Psoas muscle (tissue), 8 donors: Measurements from ENCODE around the gene RASSF4. TPM values are rescaled to one million over a fixed set of nuclear protein-coding genes. Genes with fewer than 3 reads are reported as not detected.
A peak's percentile ranks its signal among the peaks of the same experiment; 100 is the strongest.

Experiments
- ATAC-seq, 4 donors: fragments of 200-7000 bp; cut with Tn5 transposase; one replicate each; pipeline ENCODE4 v1.9.1; 2020; ENCODE audit warnings: moderate library complexity in 3 of 4, mild to moderate bottlenecking in 2 of 4
- DNase-seq, 2 donors: peaks; one replicate each; pipeline ENCODE4 v3.0.0-alpha.2; 2020
- H3K27ac ChIP-seq: fragments of 200-600 bp; one replicate; pipeline ENCODE4 v1.8.0; 2022
- H3K27me3 ChIP-seq, 3 donors: fragments of 200-600 bp in 1 of 3; one replicate each; pipeline versions ENCODE4 v1.6.1 to v1.8.0; 2013 to 2022; ENCODE audit warnings: low read length in 2 of 3, mild to moderate bottlenecking in 2 of 3, moderate library complexity in 1 of 3; ENCODE audit not compliant: insufficient read depth in 3 of 3
- H3K36me3 ChIP-seq, 2 donors: fragments of 200-600 bp in 1 of 2; one replicate each; pipeline versions ENCODE4 v1.6.1 to v1.8.0; 2013 to 2022; ENCODE audit warnings: low read depth in 1 of 2, mild to moderate bottlenecking in 1 of 2, moderate library complexity in 1 of 2; ENCODE audit not compliant: insufficient read depth in 1 of 2
- H3K4me1 ChIP-seq: fragments of 200-600 bp; one replicate; pipeline ENCODE4 v1.8.0; 2022
- H3K4me3 ChIP-seq: fragments of 200-600 bp; one replicate; pipeline ENCODE4 v1.8.0; 2022; ENCODE audit warnings: mild to moderate bottlenecking
- H3K9me3 ChIP-seq: fragments of 200-600 bp; one replicate; pipeline ENCODE4 v1.8.0; 2022
- CTCF ChIP-seq: fragments of 200-600 bp; IDR thresholded peaks from one replicate; pipeline ENCODE4 v1.8.0; 2022; ENCODE audit warnings: antibody characterized with exemption
- WGBS, 3 donors: extraction: QIAGEN DNeasy Blood & Tissue Kit; methylation state at CpG; one replicate each; pipeline versions ENCODE4 v1.1.6 to v1.1.7; 2013; 5-methylcytosine and 5-hydroxymethylcytosine counted together
- intact Hi-C, 2 donors: fragments of 100-400 bp; cut with DNase I; formaldehyde crosslinking; loops; one replicate each; pipeline versions ENCODE4 v1.11.0 to v1.14.2; 2022
- polyA plus RNA-seq, 3 donors: library from polyadenylated mRNA; stranded (reverse); fragments of 200-250 nt; gene quantifications; one replicate each; pipeline ENCODE4 v1.2.3, GENCODE V29; 2013
- total RNA-seq, 4 donors: library from RNA; stranded (reverse); fragmentation: NEBNext Ultra II Directional in 2 of 4; extraction: Animal tissue kit (Norgen Biotek cat#: 25700) in 2 of 4; gene quantifications; one replicate each; pipeline versions ENCODE4 v1.2.1 to v1.2.4, GENCODE V29; 2021 to 2023
- donor health status: healthy with polysubstance abuse.
- donor health status: DM: no; HTN: no; CAD: no; lungs with moderate emphysema.
- donor health status: Bipolar disorder and iron deficiency.
- donor health status: healthy.
- donor health status: DM: yes; HTN: yes; CAD: no.
- donor health status: DM: no; HTN: no; CAD: no.
- donor health status: DM: no; HTN: no; CAD: no.
- donor health status: DM: yes; HTN: yes; CAD: no.

Gene RASSF4
- total and polyA plus RNA-seq, 7 donors: 11.1 to 44.0 (median 18.9) TPM

- DNase-seq: no peak
- no peaks in the 10 kb centered on the region for H3K36me3 ChIP-seq
- H3K27me3 ChIP-seq: no peaks in the 10 kb centered on the region
- WGBS, 3 donors: 80 to 98% (median 91%) methylated on average over 4 of the region's 4 CpGs
- no peak for TF ChIP-seq CTCF
- intact Hi-C loops: no loop called here
- H3K4me1 ChIP-seq: peaks cover 17% of the 10 kb centered on the region
- H3K4me3 ChIP-seq: no peak overlapping the region
- H3K27ac ChIP-seq: no peak overlapping the region
- no peaks in the 10 kb centered on the region for H3K9me3 ChIP-seq
- no peak for ATAC-seq
These were observed 28.5 kb upstream of the RASSF4 start for GRCh38 chr10:44930904-44931620.

GRCh38 chr10:44931621-44932516, 27.7 kb upstream of the RASSF4 start:
- Histone ChIP-seq H3K4me3 (no peak overlapping the region), H3K27ac (no peak overlapping the region), H3K9me3 (no peaks in the 10 kb centered on the region), H3K4me1 (peaks cover 18% of the 10 kb centered on the region), H3K36me3 (no peaks in the 10 kb centered on the region), H3K27me3 (no peaks in the 10 kb centered on the region)
- TF ChIP-seq CTCF: no peak
- WGBS, 3 donors: 84 to 90% (median 85%) methylated on average over 10 of the region's 10 CpGs
- DNase-seq (no peak), ATAC-seq (no peak)
- intact Hi-C loops: loop anchor here (1.0 to 2.0 kb wide), 2 partner anchors 43 kb away; no protein-coding TSS in a partner anchor

- intact Hi-C loops: loop anchor here (1.0 to 2.0 kb wide), 2 partner anchors 42 to 43 kb away; no protein-coding TSS in a partner anchor
- no peaks in the 10 kb centered on the region for H3K9me3 ChIP-seq
- H3K4me1 ChIP-seq: peaks cover 18% of the 10 kb centered on the region
- 35 to 40% (median 37%) methylated on average over 10 of the region's 10 CpGs for WGBS, 3 donors
- peak; percentile 94 for TF ChIP-seq CTCF
- H3K27ac ChIP-seq: no peak overlapping the region
- H3K27me3 ChIP-seq: no peaks in the 10 kb centered on the region
- H3K4me3 ChIP-seq: no peak overlapping the region
- no peaks in the 10 kb centered on the region for H3K36me3 ChIP-seq
- ATAC-seq (peak; percentile 94 to 97 (median 96)), DNase-seq (peak; percentile 93 to 96)
These were observed 26.8 kb upstream of the RASSF4 start for GRCh38 chr10:44932517-44933450.

GRCh38 chr10:44933451-44934321, 25.9 kb upstream of the RASSF4 start:
- no peak for ATAC-seq
- no peak for TF ChIP-seq CTCF
- peaks cover 18% of the 10 kb centered on the region for H3K4me1 ChIP-seq
- H3K4me3 ChIP-seq: no peak overlapping the region
- H3K27me3 ChIP-seq: no peaks in the 10 kb centered on the region
- WGBS, 3 donors: 74 to 84% (median 82%) methylated on average over 9 of the region's 9 CpGs
- no peak overlapping the region for H3K27ac ChIP-seq
- intact Hi-C loops: loop anchor here in 1 of 2 donors (2.0 kb wide), 1 partner anchor 41 kb away; no protein-coding TSS in a partner anchor
- no peaks in the 10 kb centered on the region for H3K36me3 ChIP-seq
- H3K9me3 ChIP-seq: no peaks in the 10 kb centered on the region
- DNase-seq: no peak
